ENCODE results near the gene OR10H4. TPM values are rescaled to one million over a fixed set of nuclear protein-coding genes. Genes with fewer than 3 reads are reported as not detected.
"Not testable (repeated sequence)": the region's sequence is repeated elsewhere in the genome, so short reads cannot be mapped to it uniquely, and the experiment has no call there.

Gene OR10H4, protein sequence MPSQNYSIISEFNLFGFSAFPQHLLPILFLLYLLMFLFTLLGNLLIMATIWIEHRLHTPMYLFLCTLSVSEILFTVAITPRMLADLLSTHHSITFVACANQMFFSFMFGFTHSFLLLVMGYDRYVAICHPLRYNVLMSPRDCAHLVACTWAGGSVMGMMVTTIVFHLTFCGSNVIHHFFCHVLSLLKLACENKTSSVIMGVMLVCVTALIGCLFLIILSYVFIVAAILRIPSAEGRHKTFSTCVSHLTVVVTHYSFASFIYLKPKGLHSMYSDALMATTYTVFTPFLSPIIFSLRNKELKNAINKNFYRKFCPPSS
- total RNA-seq (2021) (not detected in 2 replicates), Bru-seq, nascent RNA (not detected), BruChase-seq, experiment 1, labeled RNA remaining after a 2-hour chase (not detected), BruChase-seq, experiment 2, labeled RNA remaining after a 6-hour chase (not detected)
- long read RNA-seq = 0 reads

GRCh38 chr19:15948223-15949058, at the start of gene OR10H4:
Gene OR10H4 (plus strand): TSS chr19:15949008. CDS start chr19:15949008, 0 bp downstream.
- no peaks in the 10 kb centered on the region for H3K9me3 ChIP-seq (ENCODE audit: low read depth, low read length, poor library complexity, severe bottlenecking)
- ChIA-PET CTCF (no interaction called here), POLR2A (ENCODE audit: low non-redundant PET) (no interaction called here)
- H3K27ac ChIP-seq (ENCODE audit: low read depth, low read length, poor library complexity, severe bottlenecking) = no peak within 1 kb of the TSS
- H3K27me3 ChIP-seq (replicated peaks; ENCODE audit: insufficient read depth, low read depth, low read length, poor library complexity) = peaks cover 21% of the 10 kb centered on the region
- intact Hi-C loops (cut with micrococcal nuclease; ENCODE audit: unreplicated experiment) = no loop called here
- BruUV-seq (replicated peaks) = no TSS peak
- no peaks in the 10 kb centered on the region for H3K4me1 ChIP-seq (ENCODE audit: insufficient read depth, low read length, poor library complexity, severe bottlenecking)
- TF ChIP-seq EZH2 (IDR thresholded peaks at IDR 0.05; ENCODE audit: borderline replicate concordance, low read depth, low read length, poor library complexity, severe bottlenecking) = no peak
- TF ChIP-seq, protein P1, sequence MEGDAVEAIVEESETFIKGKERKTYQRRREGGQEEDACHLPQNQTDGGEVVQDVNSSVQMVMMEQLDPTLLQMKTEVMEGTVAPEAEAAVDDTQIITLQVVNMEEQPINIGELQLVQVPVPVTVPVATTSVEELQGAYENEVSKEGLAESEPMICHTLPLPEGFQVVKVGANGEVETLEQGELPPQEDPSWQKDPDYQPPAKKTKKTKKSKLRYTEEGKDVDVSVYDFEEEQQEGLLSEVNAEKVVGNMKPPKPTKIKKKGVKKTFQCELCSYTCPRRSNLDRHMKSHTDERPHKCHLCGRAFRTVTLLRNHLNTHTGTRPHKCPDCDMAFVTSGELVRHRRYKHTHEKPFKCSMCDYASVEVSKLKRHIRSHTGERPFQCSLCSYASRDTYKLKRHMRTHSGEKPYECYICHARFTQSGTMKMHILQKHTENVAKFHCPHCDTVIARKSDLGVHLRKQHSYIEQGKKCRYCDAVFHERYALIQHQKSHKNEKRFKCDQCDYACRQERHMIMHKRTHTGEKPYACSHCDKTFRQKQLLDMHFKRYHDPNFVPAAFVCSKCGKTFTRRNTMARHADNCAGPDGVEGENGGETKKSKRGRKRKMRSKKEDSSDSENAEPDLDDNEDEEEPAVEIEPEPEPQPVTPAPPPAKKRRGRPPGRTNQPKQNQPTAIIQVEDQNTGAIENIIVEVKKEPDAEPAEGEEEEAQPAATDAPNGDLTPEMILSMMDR (conservative IDR thresholded peaks at IDR 0.05; ENCODE audit: low read depth, low read length) = no peak
- no peak for DNase-seq (ENCODE audit: low spot score)
- no peak within 1 kb of the TSS for H3K4me3 ChIP-seq (ENCODE audit: low read depth, low read length, poor library complexity, severe bottlenecking)
- no peaks in the 10 kb centered on the region for H3K36me3 ChIP-seq (ENCODE audit: insufficient read depth, low read length, poor library complexity, severe bottlenecking)

- H3K36me3 ChIP-seq (ENCODE audit: insufficient read depth, low read length, poor library complexity, severe bottlenecking); H3K4me1 ChIP-seq (ENCODE audit: insufficient read depth, low read length, poor library complexity, severe bottlenecking); H3K27ac ChIP-seq (ENCODE audit: low read depth, low read length, poor library complexity, severe bottlenecking); intact Hi-C loops (cut with micrococcal nuclease; ENCODE audit: unreplicated experiment); H3K9me3 ChIP-seq (ENCODE audit: low read depth, low read length, poor library complexity, severe bottlenecking); POLR2A ChIA-PET (ENCODE audit: low non-redundant PET); CTCF ChIA-PET; DNase-seq (ENCODE audit: low spot score); BruUV-seq (replicated peaks); H3K4me3 ChIP-seq (ENCODE audit: low read depth, low read length, poor library complexity, severe bottlenecking): not testable (repeated sequence)
- H3K27me3 ChIP-seq (replicated peaks; ENCODE audit: insufficient read depth, low read depth, low read length, poor library complexity) = peaks cover 22% of the 10 kb centered on the region
Measured at GRCh38 chr19:15899561-15899960, 49.2 kb upstream of the OR10H4 start.

- H3K4me3 ChIP-seq (ENCODE audit: low read depth, low read length, poor library complexity, severe bottlenecking); POLR2A ChIA-PET (ENCODE audit: low non-redundant PET); CTCF ChIA-PET; H3K4me1 ChIP-seq (ENCODE audit: insufficient read depth, low read length, poor library complexity, severe bottlenecking); DNase-seq (ENCODE audit: low spot score); H3K9me3 ChIP-seq (ENCODE audit: low read depth, low read length, poor library complexity, severe bottlenecking); BruUV-seq (replicated peaks); H3K27ac ChIP-seq (ENCODE audit: low read depth, low read length, poor library complexity, severe bottlenecking); intact Hi-C loops (cut with micrococcal nuclease; ENCODE audit: unreplicated experiment); H3K36me3 ChIP-seq (ENCODE audit: insufficient read depth, low read length, poor library complexity, severe bottlenecking): not testable (repeated sequence)
- H3K27me3 ChIP-seq (replicated peaks; ENCODE audit: insufficient read depth, low read depth, low read length, poor library complexity) = peaks cover 25% of the 10 kb centered on the region
Measured at GRCh38 chr19:15900032-15900431, 48.8 kb upstream of the OR10H4 start.

DNA sequence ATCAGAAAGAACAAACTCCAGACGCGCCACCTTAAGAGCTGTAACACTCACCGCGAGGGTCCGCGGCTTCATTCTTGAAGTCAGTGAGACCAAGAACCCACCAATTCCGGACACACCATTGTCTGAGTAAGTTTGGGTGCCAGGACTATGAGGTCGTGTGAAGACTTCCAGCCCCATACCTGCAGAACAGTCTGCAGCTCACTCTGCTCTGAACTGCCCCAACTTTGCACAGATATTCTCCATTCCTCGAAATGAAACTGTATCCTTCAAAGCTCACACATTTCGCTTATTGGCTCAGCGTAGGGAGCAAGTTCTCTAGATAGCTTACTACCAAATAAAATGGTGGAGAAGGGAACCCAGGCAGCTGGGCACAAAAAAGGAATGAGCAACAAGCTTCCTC, 48.3 kb upstream of the OR10H4 start:
- Histone ChIP-seq H3K27me3 (replicated peaks; ENCODE audit: insufficient read depth, low read depth, low read length, poor library complexity) (peaks cover 30% of the 10 kb centered on the region), H3K9me3 (ENCODE audit: low read depth, low read length, poor library complexity, severe bottlenecking) (peaks cover 3% of the 10 kb centered on the region), H3K27ac (ENCODE audit: low read depth, low read length, poor library complexity, severe bottlenecking) (no peak overlapping the region), H3K4me1 (ENCODE audit: insufficient read depth, low read length, poor library complexity, severe bottlenecking) (no peaks in the 10 kb centered on the region), H3K4me3 (ENCODE audit: low read depth, low read length, poor library complexity, severe bottlenecking) (no peak overlapping the region), H3K36me3 (ENCODE audit: insufficient read depth, low read length, poor library complexity, severe bottlenecking) (no peaks in the 10 kb centered on the region)
- CTCF ChIA-PET = no interaction called here
- no peak for TF ChIP-seq EZH2 (IDR thresholded peaks at IDR 0.05; ENCODE audit: borderline replicate concordance, low read depth, low read length, poor library complexity, severe bottlenecking)
- TF ChIP-seq, protein P1 (conservative IDR thresholded peaks at IDR 0.05; ENCODE audit: low read depth, low read length) = no peak
- no TSS peak for BruUV-seq (replicated peaks)
- POLR2A ChIA-PET (ENCODE audit: low non-redundant PET) = no interaction called here
- intact Hi-C loops (cut with micrococcal nuclease; ENCODE audit: unreplicated experiment) = no loop called here
- no peak for DNase-seq (ENCODE audit: low spot score)

Data from A673 (cell line).